Cardiac muscle cell (in vitro differentiated cells and primary cell): Measurements from ENCODE around the gene TLCD2. TPM values are rescaled to one million over a fixed set of nuclear protein-coding genes. Genes with fewer than 3 reads are reported as not detected.

Experiments
- DNase-seq, 2 donors: peaks; one replicate each; pipeline versions ENCODE4 v3.0.0 to v3.0.0-alpha.2; 2010 to 2017; ENCODE audit warnings: low read depth in 1 of 2, low spot score in 1 of 2
- H3K27ac ChIP-seq: fragments of 200-600 bp; sonication (generic); 2 replicates; pipeline ENCODE4 v1.5.1; 2016
- H3K27me3 ChIP-seq: fragments of 200-600 bp; sonication (generic); 2 replicates; pipeline ENCODE4 v1.6.0; 2016; ENCODE audit warnings: control low read depth
- H3K36me3 ChIP-seq: fragments of 200-600 bp; sonication (generic); 2 replicates; pipeline ENCODE4 v1.5.1; 2016; ENCODE audit warnings: control low read depth
- H3K4me1 ChIP-seq: fragments of 200-600 bp; sonication (generic); 2 replicates; pipeline ENCODE4 v1.8.1; 2017; ENCODE audit warnings: low read depth, mild to moderate bottlenecking, mixed run types
- H3K4me3 ChIP-seq: fragments of 200-600 bp; sonication (generic); 2 replicates; pipeline ENCODE4 v1.5.1; 2016; ENCODE audit warnings: mild to moderate bottlenecking
- H3K9me3 ChIP-seq: fragments of 200-600 bp; sonication (generic); 2 replicates; pipeline ENCODE4 v1.5.1; 2017; ENCODE audit warnings: low read depth, mild to moderate bottlenecking, control low read depth
- polyA plus RNA-seq: library from polyadenylated mRNA; unstranded; fragments of >200 nt; fragmentation: Nextera tagmentation; extraction: Ambion mirVana; gene quantifications from 2 replicates; pipeline ENCODE4 v1.2.1, GENCODE V29; 2016
- total RNA-seq: library from RNA; depleted of rRNA; stranded (reverse); fragments of >200 nt; gene quantifications from 2 replicates; pipeline ENCODE4 v1.2.3, GENCODE V29; 2016
- TF ChIP-seq, protein P1 (sequence below): IDR thresholded peaks from 2 replicates; pipeline ENCODE4 v1.5.1; 2012; ENCODE audit warnings: low read depth, mild to moderate bottlenecking, low read length

The TLCD2 gene
- total and polyA plus RNA-seq, 2 experiments from 2014 or later, result 1.4 to 3.1 TPM

DNA sequence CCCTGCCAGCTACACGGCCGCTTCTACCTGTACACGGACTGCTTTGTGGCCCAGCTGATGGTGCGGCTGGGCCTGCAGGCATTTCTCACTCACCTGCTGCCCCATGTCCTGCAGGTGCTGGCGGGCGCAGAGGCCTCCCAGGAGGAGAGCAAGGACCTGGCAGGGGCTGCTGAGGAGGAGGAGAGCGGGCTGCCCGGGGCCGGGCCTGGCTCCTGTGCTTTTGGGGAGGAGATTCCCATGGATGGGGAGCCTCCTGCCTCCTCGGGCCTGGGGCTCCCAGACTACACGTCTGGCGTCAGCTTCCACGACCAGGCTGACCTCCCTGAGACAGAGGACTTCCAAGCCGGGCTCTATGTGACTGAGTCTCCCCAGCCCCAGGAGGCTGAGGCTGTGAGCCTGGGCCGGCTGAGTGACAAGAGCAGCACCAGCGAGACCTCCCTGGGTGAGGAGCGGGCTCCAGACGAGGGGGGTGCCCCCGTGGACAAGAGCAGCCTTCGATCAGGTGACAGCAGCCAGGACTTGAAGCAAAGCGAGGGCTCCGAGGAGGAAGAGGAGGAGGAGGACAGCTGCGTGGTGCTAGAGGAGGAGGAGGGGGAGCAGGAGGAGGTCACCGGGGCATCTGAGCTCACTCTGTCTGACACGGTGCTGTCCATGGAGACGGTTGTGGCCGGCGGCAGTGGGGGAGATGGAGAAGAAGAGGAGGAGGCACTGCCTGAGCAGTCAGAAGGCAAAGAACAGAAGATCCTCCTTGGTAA lies 17.9 kb upstream of the TLCD2 start:
- TF ChIP-seq, protein P1, sequence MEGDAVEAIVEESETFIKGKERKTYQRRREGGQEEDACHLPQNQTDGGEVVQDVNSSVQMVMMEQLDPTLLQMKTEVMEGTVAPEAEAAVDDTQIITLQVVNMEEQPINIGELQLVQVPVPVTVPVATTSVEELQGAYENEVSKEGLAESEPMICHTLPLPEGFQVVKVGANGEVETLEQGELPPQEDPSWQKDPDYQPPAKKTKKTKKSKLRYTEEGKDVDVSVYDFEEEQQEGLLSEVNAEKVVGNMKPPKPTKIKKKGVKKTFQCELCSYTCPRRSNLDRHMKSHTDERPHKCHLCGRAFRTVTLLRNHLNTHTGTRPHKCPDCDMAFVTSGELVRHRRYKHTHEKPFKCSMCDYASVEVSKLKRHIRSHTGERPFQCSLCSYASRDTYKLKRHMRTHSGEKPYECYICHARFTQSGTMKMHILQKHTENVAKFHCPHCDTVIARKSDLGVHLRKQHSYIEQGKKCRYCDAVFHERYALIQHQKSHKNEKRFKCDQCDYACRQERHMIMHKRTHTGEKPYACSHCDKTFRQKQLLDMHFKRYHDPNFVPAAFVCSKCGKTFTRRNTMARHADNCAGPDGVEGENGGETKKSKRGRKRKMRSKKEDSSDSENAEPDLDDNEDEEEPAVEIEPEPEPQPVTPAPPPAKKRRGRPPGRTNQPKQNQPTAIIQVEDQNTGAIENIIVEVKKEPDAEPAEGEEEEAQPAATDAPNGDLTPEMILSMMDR, result no peak
- Histone ChIP-seq H3K27ac (no peak overlapping the region), H3K36me3 (no peaks in the 10 kb centered on the region), H3K27me3 (no peaks in the 10 kb centered on the region), H3K4me3 (no peak overlapping the region), H3K4me1 (no peaks in the 10 kb centered on the region), H3K9me3 (no peaks in the 10 kb centered on the region)
- no peak for DNase-seq

DNA sequence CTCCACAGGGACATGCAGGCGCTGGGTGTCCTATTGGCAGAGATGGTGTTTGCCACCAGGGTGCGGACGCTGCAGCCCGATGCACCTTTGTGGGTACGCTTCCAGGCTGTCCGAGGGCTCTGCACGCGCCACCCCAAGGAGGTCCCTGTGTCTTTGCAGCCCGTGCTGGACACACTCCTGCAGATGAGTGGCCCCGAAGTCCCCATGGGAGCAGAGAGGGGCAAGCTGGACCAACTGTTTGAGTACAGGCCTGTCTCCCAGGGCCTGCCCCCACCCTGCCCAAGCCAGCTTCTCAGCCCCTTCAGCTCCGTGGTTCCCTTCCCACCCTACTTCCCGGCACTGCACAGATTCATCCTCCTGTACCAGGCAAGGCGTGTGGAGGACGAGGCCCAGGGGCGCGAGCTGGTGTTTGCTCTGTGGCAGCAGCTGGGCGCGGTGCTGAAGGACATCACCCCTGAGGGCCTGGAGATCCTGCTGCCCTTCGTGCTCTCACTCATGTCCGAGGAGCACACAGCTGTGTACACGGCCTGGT lies 17.1 kb upstream of the TLCD2 start:
- Histone ChIP-seq H3K36me3 (no peaks in the 10 kb centered on the region), H3K27ac (no peak overlapping the region), H3K9me3 (no peaks in the 10 kb centered on the region), H3K4me3 (no peak overlapping the region), H3K27me3 (no peaks in the 10 kb centered on the region), H3K4me1 (no peaks in the 10 kb centered on the region)
- no peak for DNase-seq
- TF ChIP-seq, protein P1, result no peak

DNA sequence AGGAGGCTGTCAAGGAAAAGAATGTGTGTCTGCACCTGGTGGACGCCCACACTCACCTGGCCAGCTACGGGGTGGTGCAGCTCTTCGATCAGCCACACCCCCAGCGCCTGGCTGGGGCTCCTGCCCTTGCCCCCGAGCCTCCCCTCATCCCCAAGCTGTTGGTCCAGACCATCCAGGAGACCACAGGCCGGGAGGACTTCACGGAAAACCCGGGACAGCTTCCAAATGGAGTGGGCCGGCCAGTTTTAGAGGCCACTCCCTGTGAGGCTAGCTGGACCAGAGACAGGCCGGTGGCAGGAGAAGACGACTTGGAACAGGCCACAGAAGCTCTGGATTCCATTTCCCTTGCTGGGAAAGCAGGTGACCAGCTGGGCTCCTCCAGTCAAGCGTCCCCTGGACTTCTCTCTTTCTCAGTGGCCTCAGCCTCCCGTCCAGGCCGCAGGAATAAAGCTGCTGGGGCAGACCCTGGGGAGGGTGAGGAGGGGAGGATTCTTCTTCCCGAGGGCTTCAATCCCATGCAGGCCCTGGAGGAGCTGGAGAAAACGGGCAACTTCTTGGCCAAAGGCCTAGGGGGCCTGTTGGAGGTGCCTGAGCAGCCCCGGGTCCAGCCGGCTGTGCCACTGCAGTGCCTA lies 16.6 kb upstream of the TLCD2 start:
- no peaks in the 10 kb centered on the region for H3K4me1 ChIP-seq
- TF ChIP-seq, protein P1, result no peak
- no peaks in the 10 kb centered on the region for H3K9me3 ChIP-seq

DNA sequence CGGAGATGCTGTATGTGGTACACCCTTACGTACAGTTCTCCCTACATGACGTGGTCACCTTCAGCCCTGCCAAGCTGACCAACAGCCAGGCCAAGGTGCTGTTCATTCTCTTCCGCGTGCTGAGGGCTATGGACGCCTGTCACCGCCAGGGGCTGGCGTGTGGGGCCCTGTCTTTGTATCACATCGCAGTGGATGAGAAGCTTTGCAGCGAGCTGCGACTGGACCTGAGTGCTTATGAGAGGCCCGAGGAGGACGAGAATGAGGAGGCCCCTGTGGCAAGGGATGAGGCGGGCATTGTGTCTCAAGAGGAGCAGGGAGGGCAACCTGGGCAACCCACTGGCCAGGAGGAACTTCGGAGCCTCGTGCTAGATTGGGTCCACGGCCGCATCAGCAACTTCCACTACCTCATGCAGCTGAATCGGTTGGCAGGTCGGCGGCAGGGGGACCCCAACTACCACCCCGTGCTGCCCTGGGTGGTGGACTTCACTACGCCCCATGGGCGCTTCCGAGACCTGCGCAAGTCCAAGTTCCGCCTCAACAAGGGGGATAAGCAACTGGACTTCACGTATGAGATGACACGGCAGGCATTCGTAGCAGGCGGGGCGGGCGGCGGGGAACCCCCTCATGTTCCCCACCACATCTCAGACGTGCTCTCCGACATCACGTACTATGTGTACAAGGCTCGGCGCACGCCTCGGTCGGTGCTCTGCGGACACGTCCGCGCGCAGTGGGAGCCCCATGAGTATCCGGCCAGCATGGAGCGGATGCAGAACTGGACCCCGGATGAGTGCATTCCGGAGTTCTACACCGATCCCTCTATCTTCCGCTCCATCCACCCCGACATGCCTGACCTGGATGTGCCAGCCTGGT lies 15.7 kb upstream of the TLCD2 start:
- no peaks in the 10 kb centered on the region for H3K36me3 ChIP-seq
- no peaks in the 10 kb centered on the region for H3K4me1 ChIP-seq
- DNase-seq, result no peak
- no peaks in the 10 kb centered on the region for H3K27me3 ChIP-seq
- TF ChIP-seq, protein P1, result no peak
- no peaks in the 10 kb centered on the region for H3K9me3 ChIP-seq
- H3K4me3 ChIP-seq, result no peak overlapping the region
- H3K27ac ChIP-seq, result no peak overlapping the region

More for the DNA sequence above, 16.6 kb upstream of the TLCD2 start:
- no peaks in the 10 kb centered on the region for H3K36me3 ChIP-seq
- no peak overlapping the region for H3K27ac ChIP-seq
- no peak for DNase-seq
- no peaks in the 10 kb centered on the region for H3K27me3 ChIP-seq
- H3K4me3 ChIP-seq, result no peak overlapping the region

DNA sequence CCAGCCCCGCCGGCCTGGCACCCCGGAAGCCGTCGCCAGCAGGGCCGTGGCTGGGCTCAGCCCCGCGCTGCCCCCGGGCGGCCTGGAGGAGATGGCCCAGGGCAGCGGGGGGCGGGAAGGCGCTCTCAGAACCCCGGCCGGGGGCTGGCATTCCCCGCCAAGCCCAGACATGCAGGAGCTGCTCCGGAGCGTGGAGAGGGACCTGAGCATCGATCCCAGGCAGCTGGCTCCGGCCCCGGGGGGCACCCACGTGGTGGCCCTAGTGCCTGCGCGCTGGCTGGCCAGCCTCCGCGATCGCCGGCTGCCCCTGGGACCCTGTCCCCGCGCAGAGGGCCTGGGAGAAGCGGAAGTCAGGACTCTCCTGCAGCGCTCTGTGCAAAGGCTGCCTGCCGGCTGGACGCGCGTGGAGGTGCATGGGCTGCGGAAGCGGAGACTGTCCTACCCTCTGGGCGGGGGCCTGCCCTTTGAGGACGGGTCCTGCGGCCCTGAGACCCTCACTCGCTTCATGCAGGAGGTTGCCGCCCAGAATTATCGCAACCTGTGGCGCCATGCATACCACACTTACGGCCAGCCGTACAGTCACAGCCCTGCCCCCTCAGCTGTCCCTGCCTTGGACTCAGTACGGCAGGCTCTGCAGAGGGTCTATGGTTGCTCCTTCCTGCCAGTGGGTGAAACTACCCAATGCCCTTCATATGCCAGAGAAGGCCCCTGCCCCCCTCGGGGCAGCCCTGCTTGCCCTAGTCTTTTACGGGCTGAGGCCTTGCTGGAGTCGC lies 14.9 kb upstream of the TLCD2 start:
- no peak for DNase-seq
- Histone ChIP-seq H3K9me3 (no peaks in the 10 kb centered on the region), H3K4me3 (peak overlapping the region; percentile 41), H3K27me3 (no peaks in the 10 kb centered on the region), H3K36me3 (no peaks in the 10 kb centered on the region), H3K27ac (no peak overlapping the region), H3K4me1 (no peaks in the 10 kb centered on the region)
- TF ChIP-seq, protein P1, result no peak
